Measurements from ENCODE around the gene ATP8B1. TPM values are rescaled to one million over a fixed set of nuclear protein-coding genes. Genes with fewer than 3 reads are reported as not detected.

Gene ATP8B1
- total and polyA plus RNA-seq, 8 donors = 14.4 to 189 (median 53.3) TPM

- H3K27ac ChIP-seq = peak overlapping the region in 3 of 5 donors; percentile 40 to 88 (median 78)
- no peak for DNase-seq
These were observed 50.1 kb downstream of the ATP8B1 start for GRCh38 chr18:57753063-57753462.

GRCh38 chr18:57749604-57749970, 53.5 kb downstream of the ATP8B1 start:
- Histone ChIP-seq H3K36me3 (no peaks in the 10 kb centered on the region), H3K27me3 (no peaks in the 10 kb centered on the region), H3K27ac (peak overlapping the region; percentile 58 to 88 (median 78)), H3K4me1 (peaks cover 43 to 96% (median 82%) of the 10 kb centered on the region in 4 donors), H3K9me3 (no peaks in the 10 kb centered on the region), H3K4me3 (no peak overlapping the region)
- WGBS, 5 donors = 81 to 97% (median 93%) methylated on average over 2 of the region's 2 CpGs
- no peak for TF ChIP-seq CTCF (IDR thresholded peaks at IDR 0.05)
- no peak for TF ChIP-seq POLR2AphosphoS5 (IDR thresholded peaks at IDR 0.05)
- TF ChIP-seq POLR2A (IDR thresholded peaks at IDR 0.05) = no peak
- DNase-seq = no peak
- intact Hi-C loops (cut with DNase I; ENCODE audit: low total_unique reads) = no loop called here

More at GRCh38 chr18:57753063-57753462, 50.1 kb downstream of the ATP8B1 start:
- no peak for TF ChIP-seq EP300 (IDR thresholded peaks at IDR 0.05)
- no peak for TF ChIP-seq CTCF (IDR thresholded peaks at IDR 0.05)
- TF ChIP-seq POLR2AphosphoS5 (IDR thresholded peaks at IDR 0.05) = no peak
- TF ChIP-seq POLR2A (IDR thresholded peaks at IDR 0.05) = no peak
- Histone ChIP-seq H3K27me3 (no peaks in the 10 kb centered on the region), H3K36me3 (peaks cover 0 to 9% (median 6%) of the 10 kb centered on the region in 4 donors), H3K4me1 (peaks cover 27 to 72% (median 56%) of the 10 kb centered on the region in 4 donors), H3K4me3 (no peak overlapping the region), H3K9me3 (no peaks in the 10 kb centered on the region)
- intact Hi-C loops (cut with DNase I; ENCODE audit: low total_unique reads) = no loop called here
- WGBS, 5 donors = 0 to 36% (median 27%) methylated on average over 1 of the region's 1 CpG

- WGBS, 5 donors = 82 to 90% (median 87%) methylated on average over 1 of the region's 1 CpG
- intact Hi-C loops (cut with DNase I; ENCODE audit: low total_unique reads) = no loop called here
- Histone ChIP-seq H3K4me3 (no peak overlapping the region), H3K9me3 (no peaks in the 10 kb centered on the region), H3K27me3 (no peaks in the 10 kb centered on the region), H3K4me1 (peaks cover 48 to 96% (median 85%) of the 10 kb centered on the region in 4 donors), H3K36me3 (no peaks in the 10 kb centered on the region), H3K27ac (peak overlapping the region; percentile 58 to 88 (median 78))
- TF ChIP-seq POLR2A (IDR thresholded peaks at IDR 0.05) (no peak), EP300 (IDR thresholded peaks at IDR 0.05) (no peak), POLR2AphosphoS5 (IDR thresholded peaks at IDR 0.05) (peak in 1 of 3 donors; percentile 9), CTCF (IDR thresholded peaks at IDR 0.05) (no peak)
- DNase-seq = peak; percentile 42 to 84
These were observed 54.1 kb downstream of the ATP8B1 start for GRCh38 chr18:57748770-57749603.

- Histone ChIP-seq H3K4me3 (no peak overlapping the region), H3K4me1 (peaks cover 52 to 100% (median 90%) of the 10 kb centered on the region in 4 donors), H3K36me3 (no peaks in the 10 kb centered on the region), H3K27ac (peak overlapping the region; percentile 59 to 88 (median 79)), H3K9me3 (no peaks in the 10 kb centered on the region), H3K27me3 (no peaks in the 10 kb centered on the region)
- TF ChIP-seq CTCF (IDR thresholded peaks at IDR 0.05) (no peak), EP300 (IDR thresholded peaks at IDR 0.05) (no peak), POLR2AphosphoS5 (IDR thresholded peaks at IDR 0.05) (no peak), POLR2A (IDR thresholded peaks at IDR 0.05) (no peak)
- DNase-seq = no peak
- intact Hi-C loops (cut with DNase I; ENCODE audit: low total_unique reads) = no loop called here
- WGBS, 5 donors = 32 to 61% (median 50%) methylated on average over 5 of the region's 5 CpGs
These were observed 55.1 kb downstream of the ATP8B1 start for GRCh38 chr18:57747809-57748680.

All from stomach (tissue), 9 donors.